Tibial artery (tissue), 4 donors: ENCODE results near the gene SIX3.

ENCODE experiments used
- DNase-seq, 2 donors: peaks; one replicate each; pipeline ENCODE4 v3.0.0-alpha.2; 2019
- H3K27ac ChIP-seq, 2 donors: fragments of 200-600 bp; sonication (generic) in 1 of 2; 1 replicate in 1 of 2; 2 replicates in 1 of 2; pipeline ENCODE4 v1.5.1; 2018 to 2019; ENCODE audit warnings: mild to moderate bottlenecking in 1 of 2
- H3K27me3 ChIP-seq, 2 donors: fragments of 200-600 bp; sonication (generic) in 1 of 2; one replicate each; pipeline versions ENCODE4 v1.5.1 to v1.6.0; 2016 to 2019
- H3K36me3 ChIP-seq, 3 donors: fragments of 200-600 bp; sonication (generic) in 2 of 3; one replicate each; pipeline ENCODE4 v1.5.1; 2016 to 2019; ENCODE audit warnings: mild to moderate bottlenecking in 2 of 3
- H3K4me1 ChIP-seq, 4 donors: fragments of 200-600 bp; sonication (generic) in 2 of 4; 1 replicate in 3 of 4; 2 replicates in 1 of 4; pipeline ENCODE4 v1.5.1; 2016 to 2019
- H3K4me3 ChIP-seq, 2 donors: fragments of 200-600 bp; sonication (generic) in 1 of 2; 1 replicate in 1 of 2; 2 replicates in 1 of 2; pipeline ENCODE4 v1.5.1; 2018 to 2019; ENCODE audit warnings: mild to moderate bottlenecking in 2 of 2
- H3K9me3 ChIP-seq, 3 donors: fragments of 200-600 bp; sonication (generic) in 1 of 3; one replicate each; pipeline ENCODE4 v1.5.1; 2016 to 2019
- intact Hi-C: fragments of 100-400 bp; cut with DNase I; formaldehyde crosslinking; loops from one replicate; pipeline ENCODE4 v1.15.0; 2023; ENCODE audit warnings: low total_unique reads
- TF ChIP-seq, protein P1 (sequence below), 2 experiments: fragments of 200-600 bp in 1 of 2; fragments of 450-650 bp in 1 of 2; IDR thresholded peaks; one replicate each; pipeline ENCODE4 v1.5.1; 2017 to 2019; ENCODE audit warnings: antibody characterized with exemption in 2 of 2, mild to moderate bottlenecking in 1 of 2, moderate library complexity in 1 of 2

Gene SIX3

DNA sequence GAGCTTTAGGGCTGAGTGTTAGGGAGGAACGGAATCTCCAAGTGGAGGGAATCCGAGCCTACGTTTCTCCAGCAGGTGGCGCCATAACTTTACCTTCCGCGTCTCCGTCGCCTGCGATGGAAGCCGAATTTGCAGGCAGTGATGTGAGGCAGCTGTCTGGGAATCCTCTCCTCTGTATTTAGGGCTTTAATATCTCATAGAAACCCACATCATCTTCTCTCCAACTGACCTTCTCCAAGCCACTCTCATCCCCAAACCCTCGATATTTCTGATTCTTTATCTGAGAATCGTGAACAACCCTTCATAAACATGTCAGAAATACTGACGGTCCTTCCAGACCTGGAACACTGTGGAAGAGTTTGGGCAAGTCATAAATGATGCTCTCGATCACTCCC, 40.2 kb downstream of the SIX3 start:
- intact Hi-C loops, result loop anchor here (2.0 to 5.0 kb wide), 2 partner anchors 36 to 515 kb away; no protein-coding TSS in a partner anchor
- no peak overlapping the region for H3K27ac ChIP-seq
- H3K36me3 ChIP-seq, result no peaks in the 10 kb centered on the region
- peaks cover 0 to 20% of the 10 kb centered on the region in 2 donors for H3K27me3 ChIP-seq
- H3K9me3 ChIP-seq, result no peaks in the 10 kb centered on the region
- DNase-seq, result peak; percentile 58 to 81
- no peaks in the 10 kb centered on the region for H3K4me1 ChIP-seq
- TF ChIP-seq, protein P1, sequence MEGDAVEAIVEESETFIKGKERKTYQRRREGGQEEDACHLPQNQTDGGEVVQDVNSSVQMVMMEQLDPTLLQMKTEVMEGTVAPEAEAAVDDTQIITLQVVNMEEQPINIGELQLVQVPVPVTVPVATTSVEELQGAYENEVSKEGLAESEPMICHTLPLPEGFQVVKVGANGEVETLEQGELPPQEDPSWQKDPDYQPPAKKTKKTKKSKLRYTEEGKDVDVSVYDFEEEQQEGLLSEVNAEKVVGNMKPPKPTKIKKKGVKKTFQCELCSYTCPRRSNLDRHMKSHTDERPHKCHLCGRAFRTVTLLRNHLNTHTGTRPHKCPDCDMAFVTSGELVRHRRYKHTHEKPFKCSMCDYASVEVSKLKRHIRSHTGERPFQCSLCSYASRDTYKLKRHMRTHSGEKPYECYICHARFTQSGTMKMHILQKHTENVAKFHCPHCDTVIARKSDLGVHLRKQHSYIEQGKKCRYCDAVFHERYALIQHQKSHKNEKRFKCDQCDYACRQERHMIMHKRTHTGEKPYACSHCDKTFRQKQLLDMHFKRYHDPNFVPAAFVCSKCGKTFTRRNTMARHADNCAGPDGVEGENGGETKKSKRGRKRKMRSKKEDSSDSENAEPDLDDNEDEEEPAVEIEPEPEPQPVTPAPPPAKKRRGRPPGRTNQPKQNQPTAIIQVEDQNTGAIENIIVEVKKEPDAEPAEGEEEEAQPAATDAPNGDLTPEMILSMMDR (IDR thresholded peaks at IDR 0.05), result peak; percentile 78 to 87
- H3K4me3 ChIP-seq, result no peak overlapping the region

DNA sequence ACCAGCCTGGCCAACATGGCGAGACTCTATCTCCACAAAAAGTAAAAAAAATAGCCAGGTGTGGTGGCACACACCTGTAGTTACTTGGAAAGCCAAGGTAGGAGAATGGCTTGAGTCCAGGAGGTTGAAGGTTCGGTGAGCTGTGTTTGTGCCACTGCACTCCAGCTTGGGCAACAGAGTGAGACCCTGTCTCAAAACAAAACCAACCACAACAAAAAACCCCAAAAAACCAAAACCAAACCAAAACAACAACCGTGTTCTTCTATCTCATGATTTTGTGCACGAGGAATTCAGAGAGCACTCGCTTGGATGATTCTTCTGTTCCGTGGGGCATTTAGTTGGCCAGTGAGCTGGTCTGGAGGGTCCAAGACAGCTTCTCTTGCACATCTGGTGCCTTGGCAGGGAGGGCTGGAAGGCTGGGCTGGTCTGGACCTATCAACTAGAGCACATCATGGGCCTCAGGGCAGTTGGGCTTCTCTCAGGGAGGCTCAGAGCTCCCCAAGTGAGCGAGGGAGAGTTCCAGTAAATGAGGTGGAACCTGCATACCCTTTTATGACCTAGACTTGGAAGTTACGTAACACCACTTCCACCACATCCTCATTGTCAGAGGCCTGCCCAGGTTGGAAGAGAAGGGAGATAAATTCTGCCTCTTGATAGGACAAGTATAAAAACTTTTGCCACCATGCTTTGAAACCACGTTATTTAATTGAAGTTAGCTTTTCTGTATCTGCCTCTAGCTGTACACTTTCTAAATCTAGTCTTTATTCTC, 42.5 kb downstream of the SIX3 start:
- H3K4me1 ChIP-seq, result no peaks in the 10 kb centered on the region
- intact Hi-C loops, result loop anchor here (2.0 to 5.0 kb wide), 2 partner anchors 33 to 513 kb away; no protein-coding TSS in a partner anchor
- DNase-seq, result no peak
- peaks cover 0 to 11% (median 7%) of the 10 kb centered on the region in 3 donors for H3K9me3 ChIP-seq
- H3K4me3 ChIP-seq, result no peak overlapping the region
- H3K27me3 ChIP-seq, result peaks cover 0 to 5% of the 10 kb centered on the region in 2 donors
- no peak overlapping the region for H3K27ac ChIP-seq
- TF ChIP-seq, protein P1 (IDR thresholded peaks at IDR 0.05), result no peak
- no peaks in the 10 kb centered on the region for H3K36me3 ChIP-seq

DNA sequence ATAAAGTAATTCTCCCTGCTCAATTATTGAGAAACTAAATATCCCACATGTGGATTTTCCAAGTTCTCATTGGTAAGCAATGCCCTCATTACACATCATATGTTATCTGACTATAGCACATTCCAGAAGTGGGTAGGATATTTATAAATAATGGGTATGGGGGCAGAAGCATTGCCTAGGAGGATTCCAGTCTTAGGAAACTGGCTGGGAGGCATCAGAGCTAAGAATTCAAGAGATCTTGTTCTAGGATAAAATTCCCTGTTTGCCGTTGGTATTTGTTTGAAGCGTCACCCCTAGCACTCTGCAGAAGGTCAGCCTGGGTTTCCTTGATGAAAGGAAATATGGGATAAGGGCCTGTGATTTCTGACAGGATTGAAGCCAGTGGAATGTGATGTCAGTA, 47.7 kb downstream of the SIX3 start:
- Histone ChIP-seq H3K36me3 (no peaks in the 10 kb centered on the region), H3K27me3 (no peaks in the 10 kb centered on the region), H3K4me1 (no peaks in the 10 kb centered on the region), H3K4me3 (no peak overlapping the region), H3K9me3 (peaks cover 0 to 11% (median 7%) of the 10 kb centered on the region in 3 donors), H3K27ac (no peak overlapping the region)
- TF ChIP-seq, protein P1 (IDR thresholded peaks at IDR 0.05), result no peak
- no peak for DNase-seq
- intact Hi-C loops, result no loop called here

DNA sequence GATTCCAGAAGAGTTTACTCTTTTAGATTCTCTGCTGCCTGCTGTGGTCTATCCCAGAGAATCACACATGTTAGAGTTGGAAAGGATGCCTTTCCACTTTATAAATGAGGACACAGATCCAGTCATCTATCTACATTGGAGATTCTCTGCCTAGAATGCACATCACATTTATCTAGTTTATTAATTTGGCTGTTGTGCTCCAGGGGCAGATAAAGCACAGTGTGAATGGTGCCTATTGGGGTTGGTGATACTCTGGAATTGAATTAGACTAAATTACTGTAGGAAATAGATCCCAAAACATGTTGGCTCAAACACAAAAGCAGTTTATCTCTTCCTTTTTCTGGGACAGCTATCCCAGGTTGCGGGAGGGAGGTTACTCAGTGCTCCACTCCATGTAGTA, 52.9 kb downstream of the SIX3 start:
- H3K27ac ChIP-seq, result no peak overlapping the region
- intact Hi-C loops, result no loop called here
- no peak overlapping the region for H3K4me3 ChIP-seq
- DNase-seq, result no peak
- TF ChIP-seq, protein P1 (IDR thresholded peaks at IDR 0.05), result no peak
- no peaks in the 10 kb centered on the region for H3K4me1 ChIP-seq
- H3K9me3 ChIP-seq, result no peaks in the 10 kb centered on the region
- H3K27me3 ChIP-seq, result peaks cover 0 to 17% of the 10 kb centered on the region in 2 donors
- H3K36me3 ChIP-seq, result no peaks in the 10 kb centered on the region
